Non-pigmented ciliary epithelial cell (primary cell): ENCODE measurements around the gene UBAC2.
"Not testable (repeated sequence)": the region's sequence is repeated elsewhere in the genome, so short reads cannot be mapped to it uniquely, and the experiment has no call there.

Experiments
- DNase-seq: peaks from one replicate; pipeline ENCODE4 v3.0.0-alpha.2; 2010; ENCODE audit warnings: low read depth

The UBAC2 gene

DNA sequence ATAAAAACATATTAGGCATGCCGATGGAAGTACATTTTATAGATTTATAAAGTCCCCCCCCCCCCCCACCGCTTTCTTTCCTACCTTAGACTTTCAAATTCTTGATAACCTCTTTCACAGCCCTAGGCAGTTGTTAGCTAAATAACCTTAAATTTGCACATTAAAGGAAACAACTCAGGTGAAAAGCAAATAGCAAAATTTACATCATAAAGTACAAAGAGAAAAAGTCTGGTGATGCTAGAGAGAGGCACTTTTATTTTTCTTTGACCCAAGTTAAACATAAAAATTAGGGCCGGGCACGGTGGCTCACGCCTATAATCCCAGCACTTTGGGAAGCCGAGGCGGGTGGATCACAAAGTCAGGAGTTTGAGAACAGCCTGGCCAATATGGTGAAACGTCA, 15.0 kb upstream of the UBAC2 start:
- DNase-seq = no peak

DNA sequence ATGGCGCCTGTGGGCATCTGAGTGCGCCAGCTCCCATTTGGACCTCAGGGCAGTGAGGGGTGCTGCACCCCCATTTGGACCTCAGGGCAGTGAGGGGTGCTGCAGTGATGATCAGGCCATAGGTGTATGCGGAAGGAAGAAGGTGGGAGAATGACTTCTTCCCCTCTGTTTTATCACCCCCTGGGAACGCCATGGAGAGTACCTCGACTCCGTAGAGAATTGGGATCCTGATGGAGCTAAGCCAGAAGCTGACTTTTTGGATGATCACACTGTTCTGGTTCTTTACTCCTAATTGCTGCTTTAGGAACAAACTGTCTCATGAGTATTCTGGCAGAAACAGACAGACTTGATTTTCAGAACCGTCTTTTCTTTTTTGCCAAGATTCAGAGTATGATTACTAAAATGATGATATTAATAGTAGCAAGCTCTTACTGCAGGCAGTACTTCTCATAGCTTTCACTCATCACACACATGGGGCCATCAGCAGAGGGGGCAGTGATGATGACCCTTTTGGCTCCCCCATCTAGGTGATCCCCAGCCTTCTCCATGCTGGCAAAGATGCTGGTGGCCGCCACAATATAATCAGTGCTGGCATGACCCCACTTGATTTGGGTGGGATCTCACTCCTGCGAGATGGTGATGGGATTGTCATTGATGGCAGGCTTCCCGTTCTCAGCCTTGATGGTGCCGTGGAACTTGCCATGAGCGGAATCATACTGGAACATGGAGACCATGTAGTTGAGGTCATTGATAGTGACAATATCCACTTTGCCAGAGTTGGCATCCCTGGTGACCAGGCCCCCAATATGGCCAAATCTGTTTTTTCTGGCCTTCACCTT, 10.3 kb upstream of the UBAC2 start:
- no peak for DNase-seq

DNA sequence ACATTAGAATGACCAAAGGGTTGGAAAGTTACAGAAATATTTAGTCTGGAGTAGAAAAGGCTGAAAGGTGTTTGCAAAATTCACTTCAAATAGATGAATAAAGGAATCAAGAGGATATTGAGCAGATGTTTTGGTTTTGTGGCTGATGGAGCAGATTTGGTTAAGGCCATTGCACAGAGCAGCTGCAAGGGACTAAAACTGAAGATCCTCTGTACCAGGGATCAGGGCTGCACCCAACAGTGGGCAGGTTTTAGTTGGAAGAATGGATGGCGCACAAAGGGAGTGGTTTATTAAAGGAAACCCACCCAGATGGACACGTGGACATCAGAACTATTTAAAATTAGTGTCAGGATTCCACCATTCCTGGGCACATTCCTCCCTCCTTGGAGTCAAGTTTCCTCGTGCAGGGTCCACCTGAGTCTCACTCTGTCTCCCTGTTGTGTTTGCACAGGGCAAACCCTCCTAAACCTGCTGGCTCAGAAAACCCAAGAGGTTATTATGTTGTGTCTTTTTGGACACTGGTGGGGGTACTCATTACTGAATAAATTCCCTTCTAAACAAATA, 9.2 kb upstream of the UBAC2 start:
- no peak for DNase-seq

DNA sequence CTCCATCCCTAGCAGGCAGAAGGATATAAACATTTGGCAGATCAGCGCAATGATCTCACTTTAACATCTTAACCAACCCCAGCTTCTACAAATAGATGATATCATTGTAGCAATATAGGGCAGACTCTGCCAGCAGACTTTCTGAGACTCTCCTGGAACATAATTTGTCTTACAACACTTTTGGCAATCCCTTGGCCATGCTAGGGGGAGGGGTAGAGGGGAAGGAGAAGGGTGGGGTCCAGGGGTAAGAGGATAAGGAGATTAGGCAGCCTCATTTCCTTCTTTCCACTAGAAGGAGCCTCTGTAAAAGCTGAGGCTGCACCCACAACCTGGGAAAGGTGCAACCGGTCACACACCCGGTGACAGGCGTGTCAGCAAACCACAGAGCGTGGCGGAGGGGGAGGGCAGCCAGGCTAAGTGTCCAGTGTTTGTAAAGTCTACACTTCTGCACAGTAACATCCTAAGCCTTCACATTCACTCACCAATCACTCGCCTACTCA, 8.7 kb upstream of the UBAC2 start:
- DNase-seq = no peak

DNA sequence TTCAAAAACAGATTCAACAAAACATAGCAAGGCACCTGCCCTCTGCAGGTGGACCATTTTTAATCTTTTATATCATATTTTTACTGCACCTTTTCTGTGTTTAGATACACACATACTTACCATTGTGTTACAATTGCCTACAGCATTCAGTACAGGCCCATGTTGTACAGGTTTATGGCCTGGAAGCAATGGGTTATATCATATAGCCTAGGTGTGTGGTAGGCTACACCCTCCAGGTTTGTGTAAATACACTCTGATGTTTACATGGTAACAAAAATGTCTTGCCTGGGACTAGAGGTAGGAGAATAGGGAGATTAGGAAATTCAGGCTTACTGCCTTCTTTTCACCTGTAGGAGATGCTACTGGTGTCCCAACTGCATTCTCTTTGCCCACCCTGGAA, 8.2 kb upstream of the UBAC2 start:
- no peak for DNase-seq

DNA sequence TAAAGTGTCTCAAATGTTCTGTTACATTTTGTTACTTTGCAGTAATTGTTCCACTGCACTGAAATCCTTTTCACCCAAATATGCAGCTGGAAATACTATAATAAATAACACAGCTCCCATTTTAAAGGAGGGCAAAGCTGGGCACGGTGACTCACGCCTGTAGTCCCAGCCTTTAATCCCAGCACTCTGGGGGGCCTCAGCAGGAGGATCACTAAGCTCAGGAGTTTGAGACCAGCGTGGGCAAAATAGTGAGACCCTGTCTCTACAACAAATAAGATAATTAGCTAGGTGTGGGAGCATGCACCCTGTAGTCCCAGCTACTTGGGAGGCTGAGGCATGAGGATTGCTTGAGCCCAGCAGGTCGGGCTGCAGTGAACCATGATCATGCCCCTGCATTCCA, 7.5 kb upstream of the UBAC2 start:
- no peak for DNase-seq

DNA sequence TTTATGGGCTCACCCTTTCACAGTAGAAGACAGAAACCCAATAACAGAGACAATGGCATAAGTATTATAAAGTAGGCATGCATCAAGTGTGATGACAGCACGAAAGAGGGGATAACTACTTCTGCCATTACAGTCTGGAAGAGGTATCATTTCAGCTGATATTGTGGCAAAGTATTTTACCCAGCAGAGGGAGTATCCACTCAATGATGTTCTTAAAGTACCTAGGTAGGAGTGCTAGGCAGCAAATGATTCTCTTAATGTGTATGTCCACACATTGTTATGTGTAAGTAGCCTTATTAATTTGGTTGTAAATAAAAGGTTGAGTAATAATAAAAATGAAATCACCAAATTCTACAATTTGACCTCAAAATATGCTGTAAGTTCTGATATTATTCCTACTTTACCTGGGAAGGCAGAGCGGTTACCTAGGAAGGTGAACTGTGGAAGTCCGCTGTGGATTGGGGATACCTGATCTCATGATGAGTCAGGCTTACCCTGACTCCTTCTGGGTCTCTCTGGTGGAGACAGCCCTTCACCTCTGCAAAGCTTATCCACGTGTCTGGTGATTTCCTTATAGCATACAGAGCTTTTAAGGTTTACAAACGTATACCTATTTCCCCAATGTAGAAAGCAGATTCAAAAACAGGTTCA, 4.1 kb upstream of the UBAC2 start:
- no peak for DNase-seq

DNA sequence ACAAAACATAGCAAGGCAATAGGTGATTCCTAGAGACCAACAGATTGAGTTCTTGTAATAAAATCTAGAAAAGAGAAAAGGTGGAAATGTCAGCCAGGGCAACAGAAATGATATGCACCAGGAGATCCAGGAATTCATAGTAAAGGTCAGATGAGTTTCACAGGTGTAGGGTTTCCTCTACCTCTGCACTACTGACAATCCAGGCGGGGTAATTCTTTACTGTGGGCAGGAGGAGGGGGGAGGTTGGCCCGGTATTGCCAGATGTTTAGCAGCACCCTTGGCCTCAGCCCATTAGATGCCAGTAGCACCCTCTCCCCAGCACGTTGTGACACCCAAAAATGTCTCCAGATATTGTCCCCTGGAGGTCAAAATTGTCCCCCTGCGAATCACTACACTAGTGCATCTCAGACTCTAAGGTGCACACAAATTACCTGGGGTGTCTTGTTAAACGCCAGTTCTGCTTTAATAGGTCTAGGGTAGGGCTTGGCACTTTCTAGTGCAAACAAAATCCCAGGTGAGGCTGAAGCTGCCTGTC, 3.5 kb upstream of the UBAC2 start:
- DNase-seq = no peak

DNA sequence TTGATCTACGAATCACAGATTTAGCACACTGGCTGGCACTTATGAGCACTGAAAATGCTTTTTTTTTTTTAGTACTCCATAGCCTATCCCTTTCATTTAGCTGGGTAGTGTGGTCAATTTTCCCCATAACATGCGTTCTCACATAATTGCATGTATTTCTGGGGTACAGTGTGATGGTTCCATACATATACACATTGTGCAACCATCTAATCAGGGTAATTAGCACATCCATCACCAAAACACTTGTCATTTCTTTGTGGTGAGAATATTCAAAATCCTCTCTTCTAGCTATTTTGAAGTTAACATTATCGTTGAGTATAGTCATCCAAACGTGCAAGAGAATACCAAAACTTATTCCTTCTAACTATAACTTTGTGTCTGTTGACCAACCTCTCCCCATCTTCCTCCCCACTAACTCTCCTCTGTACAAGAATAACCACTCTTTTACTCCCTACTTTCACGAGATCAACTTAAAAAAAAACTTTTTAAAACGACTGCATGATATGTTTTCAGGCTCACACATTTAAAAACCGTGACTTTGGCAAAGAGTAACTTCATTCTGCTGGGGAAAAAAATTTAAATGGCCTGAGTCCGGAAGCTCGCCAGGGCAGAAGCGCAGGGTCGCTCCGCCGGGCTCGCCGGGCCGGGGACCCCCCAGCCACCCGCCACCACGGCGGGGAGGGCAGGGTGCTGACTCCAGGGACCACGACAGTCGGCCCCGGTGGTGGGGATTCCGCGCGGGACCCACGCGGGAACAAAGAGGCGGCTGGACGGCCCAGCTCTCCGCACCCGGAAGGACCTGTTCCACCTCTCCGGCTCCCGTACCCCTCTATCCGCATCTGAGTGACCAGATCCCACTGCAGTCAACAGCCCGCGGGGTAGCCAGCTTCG, 868 bp upstream of the UBAC2 start:
- no peak for DNase-seq

DNA sequence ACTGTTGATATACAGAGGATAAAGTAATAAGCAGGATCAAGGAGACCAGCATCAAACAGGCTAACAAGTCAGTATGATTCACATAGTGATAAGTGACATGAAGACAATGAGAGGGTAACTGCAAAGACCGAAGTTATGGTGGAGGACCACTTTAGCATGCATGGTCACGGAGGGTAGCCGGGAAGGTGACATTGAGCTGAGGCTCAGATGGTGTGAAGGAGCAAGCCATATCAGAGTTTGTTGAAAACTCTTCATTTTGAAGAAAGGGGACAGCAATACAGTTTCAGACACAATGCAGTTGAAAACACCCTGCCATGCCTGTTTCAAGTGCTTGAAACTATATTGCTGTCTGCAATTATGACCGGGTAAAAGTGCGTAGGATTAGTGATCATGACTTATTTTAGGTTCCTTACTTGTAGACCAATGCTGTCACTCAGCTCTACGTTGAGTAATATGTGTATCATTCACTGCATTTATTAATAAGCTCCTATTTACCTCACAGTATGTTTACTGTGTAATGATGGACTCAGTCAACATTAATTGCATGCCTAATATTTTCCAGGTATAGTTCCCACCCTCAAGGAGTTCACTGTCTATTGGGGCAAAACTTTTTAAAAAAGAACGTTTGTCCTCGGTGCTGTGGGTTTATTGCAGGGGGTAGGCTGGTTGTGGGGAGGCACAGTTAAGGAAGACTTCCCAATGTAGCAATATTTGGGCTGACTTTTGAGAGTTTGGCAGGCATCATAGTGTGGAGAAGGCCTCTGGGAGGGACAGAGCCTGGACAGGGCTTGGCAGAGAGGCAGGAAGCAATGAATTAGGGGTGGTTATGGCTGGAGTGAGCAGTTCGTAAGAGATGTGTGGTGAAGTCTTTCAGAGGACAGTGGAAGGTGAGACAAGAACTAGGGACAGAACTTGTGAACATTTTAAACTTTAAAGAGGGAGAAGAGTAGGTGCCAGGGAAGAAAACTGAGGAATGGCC, 3.2 kb downstream of the UBAC2 start:
- DNase-seq = no peak

DNA sequence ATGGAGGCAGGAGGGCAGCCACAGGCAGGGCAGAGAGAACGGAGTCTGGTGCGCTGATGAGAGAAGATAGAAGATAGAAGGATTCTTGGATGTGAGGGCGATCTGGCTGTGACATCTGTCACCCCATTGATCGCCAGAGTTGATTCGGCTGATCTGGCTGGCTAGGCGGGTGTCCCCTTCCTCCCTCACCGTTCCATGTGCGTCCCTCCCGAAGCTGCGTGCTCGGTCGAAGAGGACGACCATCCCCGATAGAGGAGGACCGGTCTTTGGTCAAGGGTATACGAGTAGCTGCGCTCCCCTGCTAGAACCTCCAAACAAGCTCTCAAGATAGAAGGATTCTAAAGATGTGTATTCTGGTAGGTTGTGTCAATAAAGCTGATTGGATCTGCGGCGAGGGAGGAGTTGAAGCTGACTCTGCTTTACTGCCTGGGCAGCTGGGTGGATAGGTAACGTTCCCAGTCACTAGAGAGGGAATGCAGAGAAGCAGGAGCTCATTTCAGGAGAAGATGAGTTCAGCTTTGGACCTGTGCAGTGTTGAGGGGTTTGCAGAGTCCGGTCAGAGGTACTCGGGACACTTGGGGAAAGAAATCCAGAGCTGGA, 5.1 kb downstream of the UBAC2 start:
- DNase-seq = no peak

DNA sequence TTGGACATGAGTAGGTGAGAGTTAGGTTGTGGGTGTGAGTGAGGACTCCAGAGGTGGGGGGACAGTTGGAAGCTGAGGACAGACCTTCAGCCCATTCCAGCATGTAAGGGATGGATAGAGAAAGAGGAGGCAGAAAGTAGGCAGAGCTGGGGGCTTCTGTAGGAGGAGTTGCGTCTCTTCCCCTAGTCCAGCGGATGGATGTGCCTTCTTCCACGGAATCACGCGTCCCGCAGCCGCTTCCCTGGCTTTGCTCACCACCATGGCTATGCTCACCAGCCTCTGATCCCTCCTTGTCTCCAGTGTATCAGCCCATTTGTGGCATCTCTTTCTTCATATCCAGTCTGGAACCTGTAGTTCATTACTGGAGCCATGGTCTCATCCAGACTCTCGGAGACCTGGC, 5.6 kb downstream of the UBAC2 start:
- DNase-seq = no peak

DNA sequence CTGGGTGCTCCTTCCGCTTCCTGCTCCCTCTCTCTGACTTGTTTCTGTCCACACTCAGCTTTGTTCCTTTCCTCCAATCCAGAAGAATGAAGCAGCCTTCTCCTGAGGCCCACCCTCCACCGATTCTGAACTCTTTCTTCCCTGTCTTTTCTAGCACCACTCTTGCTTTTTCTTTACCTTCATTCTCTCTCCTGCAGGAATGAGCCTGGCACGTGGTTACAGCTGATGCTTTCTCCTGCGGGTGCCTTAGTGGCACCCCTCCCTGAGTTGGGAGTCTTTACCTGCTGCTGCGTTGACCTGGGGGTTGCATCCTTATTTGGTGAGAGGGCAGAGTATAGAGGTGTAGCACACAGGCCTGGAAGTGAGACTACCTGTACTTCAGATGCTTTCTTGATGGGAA, 6.2 kb downstream of the UBAC2 start:
- DNase-seq = no peak

DNA sequence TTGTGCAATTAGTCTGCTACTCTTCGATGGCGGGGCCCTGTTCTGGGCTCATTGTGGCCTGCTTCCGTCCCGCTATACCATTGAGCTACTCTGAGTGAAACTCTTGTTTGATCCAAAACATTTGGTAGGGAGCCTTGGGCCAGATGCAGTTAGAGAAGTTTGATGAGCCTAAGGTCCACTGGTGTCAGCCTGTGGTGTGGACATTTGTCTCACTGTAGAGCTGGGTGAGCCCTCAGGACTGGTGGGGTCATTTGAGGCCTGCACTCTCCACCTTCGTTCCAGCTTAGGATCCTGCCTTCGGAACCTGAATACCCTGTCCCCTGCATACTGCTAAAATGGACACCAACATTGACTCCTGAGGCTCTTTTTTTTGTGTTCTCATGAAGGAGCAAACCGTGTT, 6.9 kb downstream of the UBAC2 start:
- DNase-seq = no peak

DNA sequence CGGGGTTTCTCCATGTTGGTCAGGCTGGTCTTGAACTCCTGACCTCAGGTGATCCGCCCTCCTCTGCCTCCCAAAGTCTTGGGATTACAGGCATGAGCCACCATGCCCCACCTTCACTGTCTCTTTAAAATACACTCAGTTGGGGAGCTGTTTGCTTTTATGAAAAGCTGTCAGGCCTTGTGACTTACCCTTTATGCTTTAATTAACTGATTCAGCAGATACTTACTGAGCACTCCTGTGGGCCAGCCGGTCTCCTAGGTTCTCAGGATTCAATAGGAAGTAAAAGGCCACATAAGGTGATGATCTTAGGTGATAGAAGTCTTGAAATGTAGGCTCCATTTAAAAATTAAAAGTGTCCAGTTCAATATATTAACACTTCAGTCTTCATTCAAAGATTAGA, 7.5 kb downstream of the UBAC2 start:
- DNase-seq = no peak

DNA sequence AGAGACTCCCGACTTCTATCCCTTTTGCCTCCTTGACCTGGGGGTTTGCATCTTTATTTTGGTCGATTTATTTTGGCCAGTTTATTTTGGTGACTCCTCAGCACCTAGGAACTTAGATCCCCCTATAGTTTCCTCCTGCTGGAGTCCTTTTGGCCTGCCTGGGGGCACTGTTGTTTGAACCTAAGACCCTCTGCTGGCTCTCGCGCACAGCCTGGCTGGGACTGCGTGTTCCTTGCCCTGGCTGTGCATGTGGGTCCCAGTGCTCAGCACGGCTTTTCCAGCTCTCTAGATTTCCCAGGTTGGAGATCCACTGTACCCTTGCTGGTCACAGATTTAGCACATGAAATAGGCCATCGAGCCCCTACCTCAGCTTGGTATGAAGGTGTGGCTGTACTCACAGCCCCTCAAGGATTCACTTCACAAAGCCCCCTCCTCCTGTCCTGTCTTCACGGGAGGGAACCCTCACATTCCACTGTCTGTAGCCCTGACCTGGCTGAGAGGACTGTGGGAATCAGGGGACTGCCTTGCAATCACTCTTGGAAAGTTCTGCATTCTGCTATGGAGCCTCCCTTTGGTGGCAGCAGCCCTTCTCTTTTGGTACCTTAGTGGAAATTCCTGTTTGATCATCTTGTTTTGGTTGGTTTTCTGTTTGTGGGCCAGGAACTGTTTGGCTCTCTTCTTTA, 8.3 kb downstream of the UBAC2 start:
- no peak for DNase-seq

DNA sequence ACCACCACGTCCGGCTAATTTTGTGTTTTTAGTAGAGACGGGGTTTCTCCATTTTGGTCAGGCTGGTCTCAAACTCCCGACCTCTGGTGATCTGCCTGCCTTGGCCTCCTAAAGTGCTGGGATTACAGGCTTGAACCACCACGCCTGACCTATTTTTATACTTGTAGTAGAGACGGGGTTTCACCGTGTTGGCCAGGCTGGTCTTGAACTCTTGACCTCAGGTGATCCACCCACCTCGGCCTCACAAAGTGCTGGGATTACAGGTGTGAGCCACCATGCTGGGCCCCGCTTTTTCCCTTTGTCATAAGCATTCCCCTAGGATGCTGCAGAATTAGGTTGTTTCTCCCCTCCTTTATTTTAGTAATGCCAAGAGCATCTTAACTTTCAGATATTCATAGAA, 10.0 kb downstream of the UBAC2 start:
- DNase-seq = not testable (repeated sequence)

DNA sequence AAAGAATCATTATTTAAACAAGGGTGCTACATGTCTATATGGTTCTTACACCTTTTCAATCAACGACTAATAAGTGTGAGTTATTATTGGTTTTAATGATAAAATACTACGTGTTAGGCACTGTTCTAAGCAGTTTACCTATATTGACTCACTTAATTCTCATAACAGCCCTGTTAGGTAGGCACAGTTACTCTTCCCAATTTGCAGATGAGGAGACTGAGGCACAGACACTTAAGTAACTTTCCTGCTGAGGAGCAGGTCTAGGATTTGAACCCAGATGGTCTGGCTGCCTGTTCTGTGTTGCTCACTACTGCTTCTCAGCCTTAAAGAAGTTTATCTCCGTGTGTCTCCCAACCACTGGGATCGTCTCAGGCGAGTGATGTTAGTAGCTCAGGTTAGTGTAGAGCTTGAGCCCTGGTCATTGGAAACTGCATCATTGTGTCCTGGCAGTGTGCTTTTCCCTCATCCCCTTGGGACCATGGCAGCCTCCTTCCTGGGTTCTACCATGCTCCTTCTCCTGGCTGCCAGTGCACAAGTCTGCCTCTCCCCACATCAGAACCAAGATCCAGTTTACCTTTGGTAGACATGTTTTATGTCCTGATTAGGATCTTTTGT, 10.9 kb downstream of the UBAC2 start:
- no peak for DNase-seq

DNA sequence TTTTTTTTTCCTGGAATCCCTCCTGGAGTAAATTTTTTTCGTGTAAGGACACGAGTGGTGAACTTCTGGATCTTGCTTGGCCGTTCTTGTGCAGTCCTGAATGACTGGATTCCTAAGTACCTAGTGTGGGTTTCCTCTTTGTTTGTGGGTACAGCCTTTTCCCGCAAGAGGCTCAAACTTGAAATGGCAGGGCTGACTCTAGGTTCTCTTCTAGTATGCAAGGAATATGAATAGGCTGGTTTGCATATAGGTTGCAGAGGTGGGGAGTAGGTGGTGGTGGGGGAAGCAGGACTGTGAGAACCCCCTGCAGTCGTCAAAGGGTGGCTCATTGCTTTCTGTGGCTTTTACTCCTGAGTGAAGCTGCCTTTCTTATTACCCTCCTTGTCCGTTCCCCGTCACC, 13.6 kb downstream of the UBAC2 start:
- no peak for DNase-seq
